IMR-90 (cell line): ENCODE measurements around the gene TSPYL4. TPM values are rescaled to one million over a fixed set of nuclear protein-coding genes. Genes with fewer than 3 reads are reported as not detected.

Source experiments
- ATAC-seq: fragments of 200-7000 bp; cut with Tn5 transposase; 2 replicates; pipeline ENCODE4 v1.9.1; 2020; ENCODE audit warnings: low read depth, mild to moderate bottlenecking, moderate library complexity
- BruUV-seq: library from RNA; stranded (reverse); fragments of 400-500 nt; replicated peaks from 2 replicates; lab custom pipeline; 2021; lab: Mats Ljungman, UMichigan
- CTCF ChIA-PET: fragments of 300-600 bp; formaldehyde crosslinking; extraction: SDS; loops from one replicate; lab custom pipeline; 2021; ENCODE audit warnings: antibody characterized with exemption; lab: Yijun Ruan, JAX
- POLR2A ChIA-PET: fragments of 300-600 bp; sonication (Branson Sonifier 250); formaldehyde crosslinking; loops from one replicate; lab custom pipeline; 2022; ENCODE audit warnings: antibody characterized with exemption; ENCODE audit not compliant: unreplicated experiment; lab: Charles Lee
- DNase-seq: peaks from one replicate; pipeline ENCODE4 v3.0.0; 2013
- H2AFZ ChIP-seq: replicated peaks from 2 replicates; pipeline ENCODE3; 2013; ENCODE audit warnings: low read length, mild to moderate bottlenecking; ENCODE audit not compliant: poor library complexity
- H2AK5ac ChIP-seq: 2 replicates; pipeline ENCODE4 v1.6.1; 2013; ENCODE audit warnings: low read depth, low read length, inconsistent platforms
- H2AK9ac ChIP-seq: replicated peaks from 2 replicates; pipeline ENCODE3; 2013; ENCODE audit warnings: mild to moderate bottlenecking, low read depth, low read length, moderate library complexity; ENCODE audit not compliant: poor library complexity
- H2BK120ac ChIP-seq: 2 replicates; pipeline ENCODE4 v1.6.1; 2013; ENCODE audit warnings: low read depth, low read length, inconsistent platforms
- H2BK15ac ChIP-seq: 3 replicates; pipeline ENCODE4 v1.6.1; 2013; ENCODE audit warnings: low read depth, low read length, inconsistent platforms
- H2BK20ac ChIP-seq: 2 replicates; pipeline ENCODE4 v1.6.1; 2013; ENCODE audit warnings: low read depth, mild to moderate bottlenecking, inconsistent platforms, low read length, moderate library complexity
- H2BK5ac ChIP-seq: 2 replicates; pipeline ENCODE4 v1.6.1; 2013; ENCODE audit warnings: mild to moderate bottlenecking, low read depth, low read length, inconsistent platforms; ENCODE audit not compliant: poor library complexity, severe bottlenecking
- H3K14ac ChIP-seq: replicated peaks from 2 replicates; pipeline ENCODE4 v1.6.1; 2013; ENCODE audit warnings: low read depth, low read length, inconsistent platforms
- H3K18ac ChIP-seq: 2 replicates; pipeline ENCODE4 v1.6.1; 2013; ENCODE audit warnings: low read depth, low read length, control low read depth
- H3K23ac ChIP-seq: 2 replicates; pipeline ENCODE4 v1.6.1; 2013; ENCODE audit warnings: low read depth, low read length, inconsistent platforms
- H3K27ac ChIP-seq: 2 replicates; pipeline ENCODE4 v1.5.1; 2013; ENCODE audit warnings: mild to moderate bottlenecking, control low read depth, low read length; ENCODE audit not compliant: insufficient read depth
- H3K27me3 ChIP-seq: 2 replicates; pipeline ENCODE4 v1.6.1; 2013; ENCODE audit warnings: low read length; ENCODE audit not compliant: control insufficient read depth, insufficient read depth
- H3K36me3 ChIP-seq: 2 replicates; pipeline ENCODE4 v1.6.1; 2013; ENCODE audit warnings: low read length, mixed read lengths; ENCODE audit not compliant: control insufficient read depth, insufficient read depth
- H3K4ac ChIP-seq: 2 replicates; pipeline ENCODE4 v1.6.1; 2013; ENCODE audit warnings: low read depth, low read length, inconsistent platforms
- H3K4me1 ChIP-seq: 2 replicates; pipeline ENCODE4 v1.6.1; 2013; ENCODE audit warnings: low read length, mixed read lengths; ENCODE audit not compliant: control insufficient read depth, insufficient read depth
- H3K4me2 ChIP-seq: 2 replicates; pipeline ENCODE4 v1.6.1; 2013; ENCODE audit warnings: low read depth, mild to moderate bottlenecking, control low read depth, low read length, moderate library complexity
- H3K4me3 ChIP-seq: 2 replicates; pipeline ENCODE4 v1.5.1; 2013; ENCODE audit warnings: low read depth, mild to moderate bottlenecking, control low read depth, low read length, moderate library complexity; ENCODE audit not compliant: insufficient read depth
- H3K56ac ChIP-seq: 2 replicates; pipeline ENCODE4 v1.6.1; 2013; ENCODE audit warnings: low read length, inconsistent platforms; ENCODE audit not compliant: insufficient read depth; ENCODE audit errors: extremely low read depth
- H3K79me1 ChIP-seq, 2 experiments: 2 replicates each; pipeline ENCODE4 v1.6.1; 2013; ENCODE audit warnings: low read length in 2 of 2, inconsistent platforms in 1 of 2, low read depth in 1 of 2
- H3K9ac ChIP-seq: 2 replicates; pipeline ENCODE4 v1.6.1; 2013; ENCODE audit warnings: low read depth, low read length, control low read depth
- H3K9me1 ChIP-seq: 2 replicates; pipeline ENCODE4 v1.6.1; 2013; ENCODE audit warnings: low read length, inconsistent platforms; ENCODE audit not compliant: insufficient read depth
- H3K9me3 ChIP-seq: 2 replicates; pipeline ENCODE4 v1.6.1; 2013; ENCODE audit warnings: low read length; ENCODE audit not compliant: control insufficient read depth, insufficient read depth
- H4K20me1 ChIP-seq: 2 replicates; pipeline ENCODE4 v1.6.1; 2013; ENCODE audit warnings: low read length, inconsistent platforms; ENCODE audit not compliant: insufficient read depth
- H4K5ac ChIP-seq: 2 replicates; pipeline ENCODE4 v1.6.1; 2013; ENCODE audit warnings: mild to moderate bottlenecking, low read depth, low read length, control low read depth
- H4K8ac ChIP-seq, 2 experiments: 2 replicates each; pipeline ENCODE4 v1.6.1; 2013; ENCODE audit warnings: low read depth in 2 of 2, low read length in 2 of 2, control low read depth in 1 of 2, inconsistent platforms in 1 of 2
- H4K91ac ChIP-seq: 2 replicates; pipeline ENCODE4 v1.6.1; 2013; ENCODE audit warnings: low read depth, low read length, inconsistent platforms; ENCODE audit not compliant: insufficient read depth
- CHD1 ChIP-seq: IDR thresholded peaks from 2 replicates; pipeline ENCODE4 v1.6.1; 2012; ENCODE audit warnings: low read depth, low read length, improper control_type of control experiment
- MAFK ChIP-seq: IDR thresholded peaks from 2 replicates; pipeline ENCODE4 v1.6.1; 2012; ENCODE audit warnings: low read depth, low read length, improper control_type of control experiment
- MXI1 ChIP-seq: IDR thresholded peaks from 2 replicates; pipeline ENCODE4 v1.6.1; 2012; ENCODE audit warnings: low read depth, mild to moderate bottlenecking, low read length, moderate library complexity, borderline replicate concordance
- NFE2L2 ChIP-seq: fragments of 150-350 bp; IDR thresholded peaks from 2 replicates; pipeline ENCODE4 v1.6.1; 2016; ENCODE audit warnings: low read depth, mild to moderate bottlenecking, low read length
- POLR2A ChIP-seq: IDR thresholded peaks from 2 replicates; pipeline ENCODE4 v1.6.1; 2012; ENCODE audit warnings: mild to moderate bottlenecking, low read depth, low read length
- RCOR1 ChIP-seq: IDR thresholded peaks from 2 replicates; pipeline ENCODE4 v1.6.1; 2012; ENCODE audit warnings: mild to moderate bottlenecking, low read length, improper control_type of control experiment; ENCODE audit not compliant: insufficient replicate concordance
- RFX5 ChIP-seq: IDR thresholded peaks from 2 replicates; pipeline ENCODE4 v1.8.0; 2012; ENCODE audit warnings: low read depth, mild to moderate bottlenecking, low read length, moderate library complexity
- WGBS, 2 experiments: methylation state at CpG; one replicate each; pipeline versions ENCODE4 v1.1.5 to v1.1.7; 2013; ENCODE audit warnings: missing lambda C conversion rate in 2 of 2; ENCODE audit not compliant: insufficient read length in 1 of 2; ENCODE audit errors: extremely low coverage in 2 of 2; 5-methylcytosine and 5-hydroxymethylcytosine counted together
- dilution Hi-C: fragments of 300-500 bp; cut with HindIII; formaldehyde crosslinking; loops from one replicate; pipeline ENCODE4 v1.14.3; 2018; ENCODE audit warnings: low sequenced_read_pairs; ENCODE audit not compliant: unreplicated experiment
- in situ Hi-C: fragments of 300-500 bp; cut with MboI; formaldehyde crosslinking; loops from 3 replicates; pipeline ENCODE4 v1.14.3; 2019; ENCODE audit warnings: low sequenced_read_pairs, inconsistent platforms, mixed read lengths
- intact Hi-C: fragments of 100-400 bp; cut with micrococcal nuclease; formaldehyde crosslinking; loops from 2 replicates; pipeline ENCODE4 v1.10.0; 2022
- polyA plus RNA-seq, 3 experiments: library from polyadenylated mRNA; depleted of rRNA; stranded (reverse); fragments of >200 nt; gene quantifications; 2 replicates each; pipeline ENCODE4 v1.2.3, GENCODE V29; 2012; ENCODE audit warnings: low replicate concordance in 1 of 3
- total RNA-seq: library from RNA; depleted of rRNA; stranded (reverse); fragments of >200 nt; gene quantifications from 2 replicates; pipeline ENCODE4 v1.2.3, GENCODE V29; 2012
- TF ChIP-seq, protein P1 (sequence below): fragments of 150-350 bp; IDR thresholded peaks from 2 replicates; pipeline ENCODE4 v1.6.1; 2016; ENCODE audit warnings: low read depth, mild to moderate bottlenecking, low read length, moderate library complexity, borderline replicate concordance
- TF ChIP-seq, protein P2 (sequence below): fragments of 150-350 bp; IDR thresholded peaks from 2 replicates; pipeline ENCODE4 v1.6.1; 2017; ENCODE audit warnings: mild to moderate bottlenecking, antibody characterized with exemption, low read length, low read depth

Gene TSPYL4
- total and polyA plus RNA-seq, 2 of the 4 experiments (the other 2 are of a cell fraction) = 22.0 to 29.9 TPM

DNA sequence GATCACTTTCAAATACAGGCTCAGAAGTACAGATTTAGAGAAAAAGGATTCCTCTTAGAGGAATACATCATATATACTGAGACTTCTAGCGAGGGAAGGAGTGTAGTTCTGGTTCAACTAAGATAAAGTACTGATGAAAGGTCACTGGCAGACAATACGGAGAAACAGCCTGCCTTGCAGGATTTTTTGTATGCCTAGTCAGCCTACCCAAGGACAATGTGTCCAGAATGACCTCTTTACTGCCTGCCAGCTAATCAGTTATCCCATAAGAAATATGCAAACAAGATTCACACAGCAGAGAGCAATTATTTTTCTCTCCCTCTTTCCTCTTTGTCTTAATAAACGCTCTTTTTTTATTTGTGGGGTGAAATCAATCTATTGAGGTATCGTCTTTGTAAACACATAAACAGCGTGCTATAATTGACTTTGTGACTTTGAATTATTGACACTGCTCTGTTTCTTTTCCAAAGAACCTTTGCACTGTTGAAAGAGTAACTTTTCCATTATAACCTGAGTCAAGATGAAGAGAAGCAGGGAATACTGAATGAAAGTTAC, 1.4 kb upstream of the TSPYL4 start (continued):
- TF ChIP-seq MAFK = no peak

DNA sequence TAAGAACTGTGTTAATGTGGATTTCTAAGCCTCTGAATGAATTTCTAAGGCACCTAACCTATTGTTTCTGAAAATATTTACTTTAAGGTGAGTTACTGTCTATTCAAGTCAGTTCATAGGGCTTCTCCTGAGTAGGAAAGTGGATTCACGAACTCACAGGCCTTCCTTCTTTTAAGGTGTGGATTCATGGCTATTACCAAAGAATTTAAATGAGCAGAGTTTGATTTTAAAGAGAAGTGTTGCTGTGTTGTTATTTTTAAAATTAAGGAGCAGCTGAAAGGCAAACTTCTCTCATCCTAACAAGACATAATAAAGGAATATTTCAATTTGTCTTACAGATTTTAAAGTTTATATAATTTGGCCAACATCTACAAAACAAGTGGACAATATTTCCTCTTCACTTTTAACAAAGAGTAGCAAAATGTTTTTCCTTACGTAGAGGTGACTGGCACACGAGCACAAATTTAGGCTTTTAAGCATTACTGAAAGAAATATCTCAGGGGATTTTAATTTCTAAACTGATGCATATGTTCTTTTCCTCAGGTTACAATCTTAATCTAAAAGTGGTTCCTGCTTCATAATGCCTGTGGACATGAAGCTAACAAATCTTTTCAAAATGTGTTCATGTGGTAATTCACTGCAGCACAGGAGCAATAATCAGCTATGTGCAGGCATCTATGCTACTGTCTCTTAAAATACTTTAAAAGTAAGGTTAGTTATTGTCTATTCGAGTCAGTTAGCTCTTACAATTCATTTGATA, 602 bp upstream of the TSPYL4 start:
- H3K9me1 ChIP-seq = peaks cover 14% of the 10 kb centered on the region
- peak overlapping the region; percentile 55; the same call in 1 of the 2 replicates for H3K4ac ChIP-seq
- intact Hi-C loops (loop anchor here (1.0 to 5.0 kb wide), 2 partner anchors 37 to 187 kb away; no protein-coding TSS in a partner anchor), in situ Hi-C loops (no loop called here), dilution Hi-C loops (no loop called here)
- peak overlapping the region; percentile 8; the same call in 1 of the 2 replicates for H3K27ac ChIP-seq
- peak overlapping the region; percentile 67 for H3K9ac ChIP-seq
- H3K18ac ChIP-seq = peak overlapping the region; percentile 6; the same call in 1 of the 2 replicates
- peak overlapping the region; percentile 14 to 90 for H4K8ac ChIP-seq
- no peak overlapping the region for H2AK5ac ChIP-seq
- BruUV-seq = TSS peak; percentile 88
- H3K14ac ChIP-seq = peak overlapping the region; percentile 95
- H2BK120ac ChIP-seq = peak overlapping the region; percentile 45; the same call in 1 of the 2 replicates
- H4K5ac ChIP-seq = peak overlapping the region; percentile 73
- H2BK20ac ChIP-seq = no peak overlapping the region
- 0 out of 3 replicates have a peak overlapping the region, but pooled peaks have one; percentile 0 for H2BK15ac ChIP-seq
- peak overlapping the region; percentile 59; the same call in 1 of the 2 replicates for H4K91ac ChIP-seq
- H3K56ac ChIP-seq = peak overlapping the region; percentile 69
- POLR2A ChIA-PET = no interaction called here
- no peak overlapping the region for H2AFZ ChIP-seq
- TF ChIP-seq, protein P1, sequence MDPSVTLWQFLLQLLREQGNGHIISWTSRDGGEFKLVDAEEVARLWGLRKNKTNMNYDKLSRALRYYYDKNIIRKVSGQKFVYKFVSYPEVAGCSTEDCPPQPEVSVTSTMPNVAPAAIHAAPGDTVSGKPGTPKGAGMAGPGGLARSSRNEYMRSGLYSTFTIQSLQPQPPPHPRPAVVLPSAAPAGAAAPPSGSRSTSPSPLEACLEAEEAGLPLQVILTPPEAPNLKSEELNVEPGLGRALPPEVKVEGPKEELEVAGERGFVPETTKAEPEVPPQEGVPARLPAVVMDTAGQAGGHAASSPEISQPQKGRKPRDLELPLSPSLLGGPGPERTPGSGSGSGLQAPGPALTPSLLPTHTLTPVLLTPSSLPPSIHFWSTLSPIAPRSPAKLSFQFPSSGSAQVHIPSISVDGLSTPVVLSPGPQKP = no peak
- TF ChIP-seq MXI1 = no peak
- TF ChIP-seq RFX5 = no peak
- TF ChIP-seq CHD1 = no peak
- no peak for TF ChIP-seq NFE2L2
- TF ChIP-seq, protein P2, sequence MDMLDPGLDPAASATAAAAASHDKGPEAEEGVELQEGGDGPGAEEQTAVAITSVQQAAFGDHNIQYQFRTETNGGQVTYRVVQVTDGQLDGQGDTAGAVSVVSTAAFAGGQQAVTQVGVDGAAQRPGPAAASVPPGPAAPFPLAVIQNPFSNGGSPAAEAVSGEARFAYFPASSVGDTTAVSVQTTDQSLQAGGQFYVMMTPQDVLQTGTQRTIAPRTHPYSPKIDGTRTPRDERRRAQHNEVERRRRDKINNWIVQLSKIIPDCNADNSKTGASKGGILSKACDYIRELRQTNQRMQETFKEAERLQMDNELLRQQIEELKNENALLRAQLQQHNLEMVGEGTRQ = no peak
- no peak for TF ChIP-seq POLR2A
- TF ChIP-seq RCOR1 = no peak
- CTCF ChIA-PET = interaction anchor here (2.0 to 2.9 kb wide), 2 partner anchors 13 to 37 kb away, joined by 9 to 12 read pairs; no protein-coding TSS in a partner anchor
- peak overlapping the region; percentile 91 for H2BK5ac ChIP-seq
- H3K27me3 ChIP-seq = no peaks in the 10 kb centered on the region
- peak overlapping the region; percentile 51 for H3K4me2 ChIP-seq
- H3K36me3 ChIP-seq = peaks cover 5% of the 10 kb centered on the region
- H3K9me3 ChIP-seq = no peaks in the 10 kb centered on the region
- no CpG with 5 or more reads among the region's 4 CpGs for WGBS, 2 experiments
- H3K4me3 ChIP-seq = peak overlapping the region; percentile 90
- peak overlapping the region; percentile 66; the same call in 1 of the 2 replicates for H3K23ac ChIP-seq
- H2AK9ac ChIP-seq = no peak overlapping the region
- peaks cover 16 to 49% of the 10 kb centered on the region in 2 experiments; a peak in 3 of 4 replicates for H3K79me1 ChIP-seq
- 0 out of 2 replicates have a peak, but pooled peaks cover 3% of the 10 kb centered on the region for H4K20me1 ChIP-seq
- DNase-seq (no peak), ATAC-seq (no peak)
- peaks cover 22% of the 10 kb centered on the region for H3K4me1 ChIP-seq
